GM18505 (cell line): Measurements from ENCODE around the gene MRLN.
A peak's percentile ranks its signal among the peaks of the same experiment; 100 is the strongest.
"Not testable (repeated sequence)": the region's sequence is repeated elsewhere in the genome, so short reads cannot be mapped to it uniquely, and the experiment has no call there.

Experiments used
- ATAC-seq: cut with Tn5 transposase; IDR thresholded peaks from one replicate; pipeline ENCODE4 v1.9.1; 2021; ENCODE audit not compliant: unreplicated experiment
- POLR2A ChIP-seq: IDR thresholded peaks from 4 replicates; pipeline ENCODE4 v1.6.1; 2011; ENCODE audit warnings: borderline replicate concordance; ENCODE audit not compliant: insufficient read depth, insufficient read length; ENCODE audit errors: extremely low read depth

Gene MRLN

GRCh38 chr10:59734014-59734462 is 19.2 kb downstream of the MRLN start:
- no peak for ATAC-seq
- no peak for TF ChIP-seq POLR2A

- ATAC-seq: not testable (repeated sequence)
Observed at GRCh38 chr10:59733321-59734013, 19.8 kb downstream of the MRLN start.

- not testable (repeated sequence) for ATAC-seq
Observed at GRCh38 chr10:59732849-59733248, 20.4 kb downstream of the MRLN start.

- not testable (repeated sequence) for ATAC-seq
Observed at GRCh38 chr10:59729167-59729566, 24.1 kb downstream of the MRLN start.

- no peak for ATAC-seq
- no peak for TF ChIP-seq POLR2A
Observed at GRCh38 chr10:59724098-59724938, 28.9 kb downstream of the MRLN start.

GRCh38 chr10:59720377-59720776 is 32.9 kb downstream of the MRLN start:
- no peak for ATAC-seq
- no peak for TF ChIP-seq POLR2A

GRCh38 chr10:59719374-59719773 is 33.9 kb downstream of the MRLN start:
- TF ChIP-seq POLR2A: no peak
- no peak for ATAC-seq

- ATAC-seq: no peak
- no peak for TF ChIP-seq POLR2A
Observed at GRCh38 chr10:59718257-59718656, 35.0 kb downstream of the MRLN start.

- no peak for TF ChIP-seq POLR2A
- no peak for ATAC-seq
Observed at GRCh38 chr10:59713196-59713821, 39.9 kb downstream of the MRLN start.

- no peak for TF ChIP-seq POLR2A
- ATAC-seq: no peak
Observed at GRCh38 chr10:59711871-59712494, 41.3 kb downstream of the MRLN start.

- peak; percentile 92 for ATAC-seq
Observed at GRCh38 chr10:59709395-59710125, 43.7 kb downstream of the MRLN start, which contains the start of gene SLC16A9. SLC16A9 (minus strand) TSS chr10:59709850; CDS start chr10:59684291, 25,559 bp downstream.

GRCh38 chr10:59708816-59709394 is 44.4 kb downstream of the MRLN start:
- ATAC-seq: peak; percentile 34
- no peak for TF ChIP-seq POLR2A

More at GRCh38 chr10:59709395-59710125, 43.7 kb downstream of the MRLN start, which contains the start of gene SLC16A9:
- TF ChIP-seq POLR2A: peak; percentile 13
